Fibroblast of upper back skin (primary cell): ENCODE data around the gene PIK3C2B.
"Not testable (repeated sequence)": the region's sequence is repeated elsewhere in the genome, so short reads cannot be mapped to it uniquely, and the experiment has no call there.

Experiments used
- DNase-seq: peaks from one replicate; pipeline ENCODE4 v3.0.0-alpha.2; 2013

PIK3C2B gene

DNA sequence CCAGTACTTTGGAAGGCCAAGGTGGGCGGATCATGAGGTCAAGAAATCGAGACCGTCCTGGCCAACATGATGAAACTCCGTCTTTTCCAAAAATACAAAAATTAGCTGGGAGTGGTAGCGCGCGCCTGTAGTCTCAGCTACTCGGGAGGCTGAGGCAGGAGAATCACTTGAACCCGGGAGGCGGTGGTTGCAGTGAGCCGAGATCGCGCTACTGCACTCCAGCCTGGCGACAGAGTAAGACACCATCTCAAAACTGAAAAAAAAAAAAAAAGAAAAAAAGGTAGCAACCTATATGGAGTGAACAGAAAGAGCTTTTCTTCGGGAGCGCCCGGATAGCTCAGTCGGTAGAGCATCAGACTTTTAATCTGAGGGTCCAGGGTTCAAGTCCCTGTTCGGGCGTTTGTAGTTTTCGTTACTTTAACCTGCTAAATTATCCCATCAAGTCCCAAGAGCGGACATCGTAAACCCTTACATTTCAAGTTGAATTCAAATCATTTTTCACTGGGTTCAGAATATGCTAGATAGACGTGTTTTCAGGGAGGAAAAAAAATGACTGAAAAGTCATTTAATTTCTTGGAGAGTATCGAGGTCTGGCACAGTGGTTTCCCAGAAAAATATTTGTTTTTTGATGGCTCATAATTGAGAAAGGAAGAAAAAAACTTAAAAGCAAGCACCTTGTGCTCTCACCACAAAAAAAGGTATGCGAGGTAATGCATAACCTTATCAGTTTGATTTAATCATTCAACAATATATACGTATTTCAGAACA, 11.8 kb upstream of the PIK3C2B start:
- peak; percentile 96 for DNase-seq

DNA sequence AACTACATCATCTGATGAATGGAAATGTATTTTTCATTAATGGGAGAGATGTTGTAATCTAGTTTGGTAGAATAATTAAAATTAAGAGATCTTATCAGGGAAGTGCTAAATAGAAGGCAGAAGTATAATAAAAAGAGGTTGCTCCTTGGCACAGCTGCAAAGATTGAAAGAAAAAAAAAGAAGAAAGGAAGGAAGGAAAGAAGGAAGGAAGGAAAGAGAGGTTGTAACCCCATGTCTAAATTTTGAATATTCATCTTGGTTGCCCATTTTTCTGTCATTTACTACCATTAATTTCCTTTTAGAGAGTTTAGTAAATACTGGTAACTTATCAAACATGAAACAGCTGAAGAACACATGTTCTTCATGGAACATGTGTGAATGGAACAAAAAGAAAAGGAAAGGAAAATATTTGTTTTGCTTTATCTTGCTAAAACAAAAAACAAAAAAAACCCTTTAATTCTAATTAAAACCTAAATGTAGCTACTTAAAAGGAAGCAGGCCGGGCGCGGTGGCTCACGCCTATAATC, 11.1 kb upstream of the PIK3C2B start:
- DNase-seq, result no peak

DNA sequence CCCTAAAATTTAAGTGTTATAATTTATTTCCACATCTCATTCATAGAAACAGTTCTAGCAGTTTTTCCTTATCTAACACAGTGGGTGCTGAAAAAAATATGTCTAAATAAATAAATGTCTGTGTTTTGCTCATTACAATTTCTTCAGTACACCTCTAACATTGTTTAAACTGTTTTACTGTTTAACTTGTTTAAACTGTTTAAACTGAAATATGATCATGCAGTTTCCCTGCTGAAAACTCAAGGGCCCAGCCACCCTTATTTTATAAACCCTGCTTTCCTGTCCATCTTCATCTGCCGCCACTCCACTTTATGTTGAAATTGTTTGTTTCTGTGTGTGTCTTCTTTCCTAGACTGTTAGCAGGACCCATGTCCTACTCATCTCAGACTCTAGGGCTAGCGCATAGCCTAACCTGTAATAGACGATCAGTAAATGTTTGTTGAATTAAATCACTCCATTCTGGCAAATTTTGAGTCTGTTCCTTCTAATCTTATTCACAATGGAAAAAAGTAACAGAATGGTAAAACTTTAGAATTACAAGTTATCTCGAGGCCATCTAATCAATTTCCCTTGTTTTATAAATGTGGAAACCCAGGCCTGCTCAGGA, 9.4 kb upstream of the PIK3C2B start:
- DNase-seq, result no peak

DNA sequence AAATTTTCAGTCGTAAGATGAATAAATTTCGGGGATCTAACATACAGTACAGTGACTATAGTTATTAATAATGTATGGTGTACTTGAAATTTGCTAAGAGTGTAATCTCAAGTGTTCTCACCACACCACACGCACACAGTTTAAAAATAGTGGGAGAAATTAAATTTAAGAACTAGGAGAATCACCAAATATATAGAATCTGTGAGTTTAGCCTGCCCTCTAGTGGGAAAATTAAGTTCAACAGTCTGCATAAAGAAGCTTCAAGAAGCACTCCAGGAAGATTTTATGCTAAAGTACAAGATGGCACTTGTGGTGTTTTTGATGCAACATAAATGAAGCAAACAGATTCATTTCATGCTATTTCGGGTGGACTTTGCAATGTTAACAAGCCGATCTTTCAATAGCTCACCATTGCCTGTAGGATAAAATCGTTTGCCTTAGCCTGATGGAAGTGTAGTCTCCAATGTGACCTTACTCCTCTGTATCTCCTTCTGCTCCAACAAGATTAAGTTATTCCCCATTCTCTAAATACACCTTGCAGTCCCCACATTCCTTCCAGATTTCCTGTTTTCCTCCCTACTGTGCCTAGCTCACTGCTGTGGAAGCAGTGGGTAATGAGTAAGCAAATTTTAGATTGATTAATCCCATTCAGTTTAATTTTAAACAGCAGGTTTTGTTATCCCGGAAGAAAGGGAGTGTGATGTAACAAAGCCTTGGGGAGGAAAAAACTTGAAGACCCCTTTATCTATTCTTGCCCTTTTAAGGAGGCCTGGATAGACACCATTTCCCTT, 8.7 kb upstream of the PIK3C2B start:
- DNase-seq, result peak; percentile 77

DNA sequence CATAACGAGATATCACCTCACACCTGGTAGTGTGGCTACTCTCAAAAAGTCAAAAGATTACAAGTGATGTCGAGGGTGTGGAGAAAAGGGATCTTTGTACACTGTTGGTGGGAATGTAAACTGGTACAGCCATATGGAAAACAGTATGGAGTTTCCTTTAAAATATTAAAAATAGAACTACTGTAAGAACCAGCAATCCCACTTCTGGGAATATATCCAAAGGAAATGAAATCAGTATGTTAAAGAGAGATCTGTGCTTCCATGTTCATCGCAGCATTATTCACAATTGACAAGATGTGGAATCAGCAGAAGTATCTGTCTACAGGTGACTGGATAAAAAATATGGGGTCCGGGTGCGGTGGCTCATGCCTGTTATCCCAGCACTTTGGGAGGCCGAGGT, 7.6 kb upstream of the PIK3C2B start:
- DNase-seq, result peak; percentile 57

DNA sequence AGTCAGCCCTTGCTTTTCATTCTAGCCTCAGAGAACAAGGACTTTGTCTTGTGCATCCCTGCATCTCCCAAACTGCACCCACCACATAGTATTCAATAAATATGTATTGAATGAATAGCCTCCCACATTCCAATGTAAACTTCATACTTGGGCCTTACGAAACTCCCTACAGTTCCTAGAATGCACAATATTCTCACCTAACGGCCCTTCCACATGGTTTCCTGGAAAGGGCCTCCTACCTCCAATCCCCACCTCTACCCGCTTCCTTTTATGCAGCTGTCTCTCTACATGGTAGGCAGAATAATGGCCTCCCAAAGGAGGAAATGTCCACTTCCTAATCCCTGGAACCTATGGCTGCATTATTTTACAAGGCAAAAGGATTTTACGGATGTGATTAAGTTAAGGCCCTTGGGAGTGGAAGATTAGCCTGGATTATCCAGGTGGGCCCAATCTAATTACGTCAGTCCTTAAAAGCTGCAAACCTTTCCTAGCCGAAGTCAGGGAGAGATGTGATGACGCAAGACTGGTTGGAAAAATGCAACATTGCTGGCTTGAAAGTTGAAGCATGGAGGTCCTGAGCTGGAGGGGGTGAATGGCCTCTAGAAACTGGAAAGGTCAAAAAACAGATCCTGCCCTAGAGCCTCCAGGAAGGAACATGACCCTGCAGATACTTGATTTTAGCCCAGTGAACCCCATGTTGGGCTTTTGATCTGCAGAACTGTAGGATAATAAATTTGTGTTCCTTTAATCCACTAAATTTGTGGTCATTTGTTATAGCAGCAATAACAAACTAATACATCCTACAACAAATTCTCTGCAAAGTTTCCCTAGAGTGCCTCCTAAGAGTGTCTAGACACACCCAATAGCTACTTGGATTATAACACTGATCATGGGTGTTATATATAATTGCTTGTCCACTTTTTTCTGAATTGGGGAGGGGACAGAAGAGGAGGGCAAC, 5.2 kb upstream of the PIK3C2B start:
- no peak for DNase-seq

DNA sequence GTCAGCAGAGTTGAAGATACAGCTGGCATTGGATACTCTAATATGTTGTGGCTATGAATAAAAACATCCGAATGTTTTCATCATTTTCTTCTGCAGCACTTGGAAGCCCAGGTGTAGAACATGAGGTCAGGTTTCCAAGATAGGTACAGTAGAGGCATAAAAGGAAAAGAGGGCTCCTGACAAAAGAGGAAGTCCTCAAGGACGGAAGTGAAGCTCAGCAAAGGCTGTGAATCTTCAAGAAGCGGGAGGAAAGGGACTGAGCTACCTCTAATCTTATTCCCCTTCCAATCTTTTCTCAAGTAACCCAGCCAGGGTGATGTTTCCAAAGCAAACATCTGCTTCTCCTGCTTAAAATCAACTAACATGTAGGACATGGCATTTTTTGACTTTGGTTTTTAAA, 4.4 kb upstream of the PIK3C2B start:
- no peak for DNase-seq

DNA sequence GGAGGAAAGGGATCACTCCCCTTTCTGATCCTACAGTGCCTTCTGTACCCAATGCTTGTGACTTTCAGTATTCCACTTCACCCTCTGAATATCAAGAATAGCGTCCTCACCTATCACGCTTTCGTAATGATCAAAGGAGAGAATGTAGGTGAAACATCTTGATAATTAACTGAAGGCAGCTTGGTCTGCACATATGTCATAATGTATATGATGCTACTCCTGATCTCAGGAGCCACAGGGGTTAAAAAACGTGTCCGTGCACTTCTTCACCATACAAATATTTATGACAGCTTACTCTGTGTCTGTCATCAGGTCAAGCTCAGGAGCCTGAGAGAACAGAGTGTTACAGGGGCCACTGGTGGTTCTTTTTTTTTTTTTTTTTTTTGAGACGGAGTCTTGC, 1.2 kb upstream of the PIK3C2B start:
- no peak for DNase-seq

DNA sequence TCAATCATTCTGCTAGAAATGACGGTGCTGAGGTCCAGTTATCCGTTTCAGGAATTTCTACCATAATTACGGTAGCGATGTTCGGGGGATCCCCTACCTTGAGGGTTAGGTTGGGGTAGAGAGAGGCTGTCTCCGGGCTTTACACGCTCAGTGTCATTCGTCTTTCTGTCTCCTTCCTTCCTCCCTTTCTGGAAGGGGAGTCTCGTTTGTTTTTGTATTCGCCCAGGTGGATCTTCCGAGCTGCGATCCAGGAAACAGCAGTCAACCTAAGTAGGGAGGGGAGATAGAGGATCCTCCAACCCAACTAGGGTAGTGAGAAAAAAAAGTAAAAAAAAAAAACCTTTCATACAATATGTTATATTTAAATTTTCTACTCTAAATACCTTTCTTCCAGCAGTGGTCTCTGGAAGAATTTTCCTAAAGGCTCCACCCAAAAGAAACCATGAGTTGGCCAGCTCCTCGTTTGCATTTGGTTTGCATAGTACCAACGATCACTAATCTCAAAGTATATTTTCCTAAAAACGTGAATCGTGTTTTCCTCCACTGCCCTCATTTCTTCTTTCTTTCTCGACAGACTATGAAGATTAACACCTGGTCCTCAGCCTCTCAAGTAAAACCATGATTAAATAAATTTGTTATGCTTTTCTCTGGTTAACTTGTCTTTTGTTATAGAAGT, 611 bp upstream of the PIK3C2B start:
- DNase-seq, result no peak

DNA sequence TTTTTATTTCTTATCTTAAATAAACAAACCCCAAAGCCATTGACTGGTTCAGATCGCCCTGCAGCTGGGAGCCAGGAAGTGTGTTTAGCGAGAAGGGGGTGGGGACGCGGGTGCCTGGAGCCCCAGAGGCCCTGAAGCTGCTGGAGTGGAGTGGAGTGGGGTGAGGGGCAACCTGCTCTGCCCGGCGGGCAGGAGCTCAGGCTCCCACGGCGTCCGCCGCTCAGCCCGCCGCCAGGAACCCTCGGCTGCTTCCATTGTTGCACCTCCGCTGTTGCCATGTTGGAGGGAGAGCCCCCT, 673 bp downstream of the PIK3C2B start:
- no peak for DNase-seq

DNA sequence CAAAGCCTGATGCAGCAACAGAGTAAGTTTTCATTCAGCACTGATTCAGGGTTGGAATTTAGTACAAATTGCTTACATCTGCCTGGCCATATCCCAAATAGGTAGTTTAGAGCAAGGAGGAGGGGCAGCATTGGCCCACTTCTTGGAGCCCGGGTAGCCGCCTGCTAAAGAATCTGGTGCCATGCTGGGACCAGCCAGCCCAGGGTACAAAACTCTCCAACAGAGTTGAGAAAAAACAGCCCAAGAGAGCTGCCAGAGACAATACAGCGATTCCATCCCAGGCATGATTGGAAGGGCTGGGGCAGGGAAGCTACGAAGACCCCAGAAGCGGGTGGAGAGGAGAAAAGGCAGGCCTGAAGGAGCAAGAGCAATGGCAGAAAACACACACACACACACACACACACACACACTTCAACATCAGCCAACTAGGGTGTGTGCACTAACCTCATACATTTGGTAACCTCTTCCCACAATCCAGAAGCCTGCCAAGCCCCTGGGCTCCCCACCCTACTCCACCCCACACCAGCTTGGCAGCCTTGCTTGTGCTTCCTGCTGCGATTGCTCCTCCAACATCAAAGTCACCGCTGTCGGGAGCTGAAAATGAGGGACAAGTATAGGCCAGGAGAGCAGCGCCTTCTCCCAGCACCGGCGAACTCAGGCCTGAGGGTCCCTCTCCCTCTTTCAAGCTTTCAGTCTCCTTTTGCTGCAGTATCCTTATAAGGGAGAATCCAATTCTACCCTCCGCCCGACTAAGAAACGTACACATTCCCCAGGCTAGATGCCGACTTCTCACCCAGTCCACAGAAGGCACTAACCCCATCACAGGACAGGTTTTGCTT, 1.2 kb downstream of the PIK3C2B start:
- peak; percentile 65 for DNase-seq

DNA sequence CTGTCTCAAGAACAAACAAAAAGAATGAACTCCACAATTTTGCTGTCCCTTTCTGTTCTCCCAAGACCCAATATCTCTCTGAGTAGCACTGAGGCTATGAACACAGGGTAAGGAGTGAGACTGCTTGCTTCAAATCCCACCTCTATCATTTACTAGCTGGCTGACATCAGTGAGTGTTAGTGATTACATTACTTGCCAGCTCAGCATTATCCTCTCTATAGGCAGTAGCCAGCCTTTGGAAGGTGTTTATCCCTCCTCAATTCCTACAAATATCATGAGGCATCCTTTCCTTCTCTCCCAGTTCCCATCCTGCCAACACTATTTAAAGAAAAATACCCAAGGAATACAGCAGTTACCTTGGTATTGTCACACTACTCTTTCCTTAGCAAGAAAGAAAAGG, 3.0 kb downstream of the PIK3C2B start:
- no peak for DNase-seq

DNA sequence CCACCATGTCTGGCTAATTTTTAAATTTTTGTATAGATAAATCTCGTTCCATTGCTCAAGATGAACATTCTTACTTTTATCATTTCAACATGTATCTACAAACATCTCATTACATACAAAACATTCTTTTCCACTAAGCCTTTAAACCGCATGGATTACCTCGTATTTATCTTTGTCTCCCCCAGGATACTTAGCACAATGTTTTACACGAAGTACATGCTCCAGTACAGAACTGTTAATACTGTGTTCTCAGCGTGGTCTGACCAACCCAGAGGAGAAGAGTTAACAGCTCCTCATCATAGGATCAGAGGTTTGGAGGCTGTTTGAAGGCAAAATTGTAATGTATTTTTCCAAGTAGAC, 7.4 kb downstream of the PIK3C2B start:
- peak; percentile 27 for DNase-seq

DNA sequence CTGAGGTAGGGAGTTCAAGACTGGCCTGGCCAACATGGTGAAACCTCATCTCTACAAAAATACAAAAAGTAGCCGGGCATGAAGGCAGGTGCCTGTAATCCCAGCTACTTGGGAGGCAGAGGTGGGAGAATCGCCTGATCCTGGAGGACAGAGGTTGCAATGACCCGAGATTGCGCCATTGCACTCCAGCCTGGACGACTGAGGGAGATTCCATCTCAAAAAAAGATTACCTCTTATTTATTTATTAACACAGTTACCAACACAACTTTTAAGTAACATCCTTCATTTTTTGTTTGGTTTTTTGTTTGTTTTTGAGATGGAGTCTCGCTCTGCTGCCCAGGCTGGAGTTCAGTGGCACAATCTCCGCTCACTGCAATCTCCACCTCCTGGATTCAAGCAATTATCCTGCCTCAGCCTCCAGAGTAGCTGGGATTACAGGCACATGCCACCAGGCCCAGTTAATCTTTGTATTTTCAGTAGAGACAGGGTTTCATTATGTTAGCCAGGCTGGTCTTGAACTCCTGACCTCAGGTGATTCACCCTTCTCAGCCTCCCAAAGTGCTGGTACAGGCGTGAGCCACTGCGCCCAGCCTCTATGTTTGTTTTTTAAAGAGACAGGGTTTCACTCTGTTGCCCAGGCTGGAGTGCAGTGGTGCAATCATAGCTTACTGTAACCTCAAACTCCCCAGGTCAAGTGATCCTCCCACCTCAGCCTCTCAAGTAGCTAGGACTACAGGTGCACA, 7.9 kb downstream of the PIK3C2B start:
- not testable (repeated sequence) for DNase-seq

DNA sequence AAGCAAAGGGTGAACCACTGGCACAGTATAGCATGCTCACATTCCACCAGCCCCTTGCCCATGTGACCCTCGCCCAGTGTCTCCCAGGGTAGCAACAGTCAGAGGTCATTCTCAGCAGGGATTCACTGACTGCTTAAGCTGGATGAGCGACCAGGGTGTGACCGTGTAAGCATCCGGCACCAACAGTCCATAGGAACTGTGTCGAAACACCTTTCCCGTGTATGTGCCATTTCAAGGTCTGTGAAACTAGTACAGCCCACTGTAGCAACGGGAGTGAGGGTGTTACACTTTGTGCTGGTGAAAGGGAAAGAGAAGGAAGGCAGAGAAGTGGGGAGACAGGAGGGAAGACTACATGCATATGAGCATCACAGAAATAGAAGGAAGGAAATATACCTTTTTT, 10.8 kb downstream of the PIK3C2B start:
- DNase-seq, result no peak

DNA sequence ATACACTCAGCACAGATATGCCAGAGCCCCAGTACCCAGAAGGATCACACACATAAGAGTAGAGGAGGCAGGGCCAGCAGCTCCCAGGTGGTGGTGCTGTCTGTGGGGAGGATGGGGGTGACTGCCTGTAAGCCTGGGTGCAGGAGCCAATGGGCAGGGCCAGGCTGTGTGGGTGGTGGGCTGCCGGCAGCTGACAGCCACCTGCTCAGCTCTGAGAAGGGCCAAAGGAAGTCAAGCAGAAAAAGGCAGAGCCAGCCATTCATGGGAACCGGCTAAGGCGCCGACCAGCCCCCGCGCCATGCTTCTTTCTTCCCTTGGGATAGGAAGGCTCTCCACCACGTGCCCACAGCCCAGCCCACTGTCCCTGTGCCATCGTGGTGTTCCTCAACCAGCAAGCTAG, 14.1 kb downstream of the PIK3C2B start:
- no peak for DNase-seq

DNA sequence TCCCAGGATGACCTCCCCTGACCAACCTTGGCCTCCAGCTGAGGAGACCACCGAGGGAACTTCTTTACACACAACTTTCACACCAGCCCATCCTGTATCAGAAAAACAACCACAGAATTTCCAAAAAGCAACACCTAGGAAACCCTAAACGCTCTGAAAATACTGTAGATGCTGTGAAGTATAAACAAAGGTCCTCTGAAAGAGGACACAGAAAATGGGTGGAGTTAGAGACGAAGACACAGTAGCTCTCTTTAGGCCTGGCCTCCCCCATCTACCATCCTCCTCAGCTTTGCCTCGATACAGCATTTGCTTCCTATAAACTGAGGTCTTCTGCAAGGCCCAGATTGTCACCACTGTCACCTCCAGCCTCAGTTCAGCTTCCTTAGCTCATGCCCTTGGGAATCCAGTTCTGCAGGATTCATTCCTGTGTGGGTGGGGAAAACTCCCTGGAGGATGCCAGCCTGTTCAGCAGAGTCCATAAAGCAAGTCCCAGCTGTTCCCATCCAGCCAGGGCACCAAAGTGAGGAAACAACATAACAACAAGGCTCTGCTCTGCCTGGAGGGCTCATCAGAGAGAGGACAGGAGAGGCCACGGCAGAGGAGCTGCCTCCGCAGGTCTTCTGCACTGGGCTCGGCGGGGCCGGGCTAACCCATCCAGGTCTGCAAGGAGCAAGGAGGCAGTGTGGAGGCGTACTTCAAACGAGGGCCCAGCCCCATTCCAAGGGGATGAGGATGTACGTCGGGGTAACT, 15.0 kb downstream of the PIK3C2B start:
- DNase-seq, result no peak

DNA sequence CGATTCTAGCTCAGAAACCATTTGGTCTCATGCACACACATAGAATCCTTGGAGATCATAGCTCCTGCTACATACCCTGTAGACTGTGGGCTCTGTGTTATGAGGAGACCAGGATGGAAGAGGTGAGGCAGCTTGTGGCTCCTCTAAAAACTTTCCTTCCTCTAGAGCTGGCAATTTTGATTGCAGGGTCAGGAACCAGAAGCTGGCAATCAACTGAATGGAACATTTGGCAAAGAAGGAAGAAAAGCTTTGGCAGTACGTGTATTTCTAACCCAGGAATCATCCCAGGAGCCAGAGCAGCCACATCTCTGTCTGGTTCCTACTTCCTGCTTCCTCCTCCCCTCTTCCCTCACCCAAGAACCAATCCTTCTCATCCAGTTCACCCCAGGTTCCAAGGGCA, 15.7 kb downstream of the PIK3C2B start:
- no peak for DNase-seq

DNA sequence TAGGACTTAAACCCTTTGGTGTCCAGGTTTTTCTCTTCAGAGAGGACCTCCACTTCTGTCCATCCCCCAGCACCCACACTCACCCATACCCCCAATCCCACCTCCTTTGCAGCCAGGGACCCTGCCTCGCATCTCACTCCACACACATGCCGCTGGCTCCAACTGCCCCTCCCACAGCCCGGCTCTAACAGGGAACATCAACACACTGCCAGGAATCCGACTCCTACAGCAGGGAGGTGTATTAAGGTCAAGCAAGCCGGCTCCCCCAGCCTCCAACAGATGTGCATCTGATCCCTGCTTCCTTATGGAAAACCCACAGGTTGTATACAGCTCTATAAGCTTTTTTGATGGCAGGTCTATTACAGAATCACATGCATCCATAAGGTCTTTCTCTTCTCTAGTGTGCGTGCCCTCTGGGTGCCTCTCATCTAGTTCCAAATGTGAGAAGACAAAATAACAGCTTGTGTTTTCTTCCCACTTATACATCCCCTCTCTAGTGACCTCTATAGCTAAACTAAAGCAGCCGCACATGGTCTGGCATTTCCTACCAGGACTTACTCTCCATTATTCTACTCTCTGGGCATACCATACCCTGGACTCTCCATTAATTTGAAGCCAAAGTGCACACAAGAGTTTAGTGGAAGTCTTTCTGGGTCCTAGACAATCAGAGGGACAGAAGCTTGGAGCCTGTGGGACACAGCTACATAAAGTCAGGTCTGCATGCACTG, 16.3 kb downstream of the PIK3C2B start:
- DNase-seq, result no peak
